Measurements from ENCODE around the gene CIITA.

Gene CIITA

GRCh38 chr16:10931134-10931533 lies 54.1 kb downstream of the CIITA start:
- no peak for DNase-seq (ENCODE audit: extremely low spot score)
- CTCF ChIA-PET = interaction anchor here (1.0 to 2.2 kb wide), 4 partner anchors 8 to 410 kb away, joined by 3 to 14 read pairs (median 4); no protein-coding TSS in a partner anchor
- POLR2A ChIA-PET = interaction anchor here (0.6 kb wide), 1 partner anchor 230 kb away, joined by 3 read pairs; no protein-coding TSS in a partner anchor
- no peak for TF ChIP-seq CTCF (IDR thresholded peaks at IDR 0.05; ENCODE audit: control extremely low read depth, extremely low read depth, low read depth, missing control alignments)

GRCh38 chr16:10931977-10932632 lies 55.1 kb downstream of the CIITA start:
- no peak for TF ChIP-seq CTCF (IDR thresholded peaks at IDR 0.05; ENCODE audit: control extremely low read depth, extremely low read depth, low read depth, missing control alignments)
- CTCF ChIA-PET = interaction anchor here (1.1 to 2.2 kb wide), 4 partner anchors 7 to 17 kb away, joined by 3 to 14 read pairs (median 4); no protein-coding TSS in a partner anchor
- DNase-seq (ENCODE audit: extremely low spot score) = no peak
- POLR2A ChIA-PET = interaction anchor here (0.7 to 1.0 kb wide), 2 partner anchors 10 kb away, joined by 3 to 8 read pairs; partner anchors contain the start of gene DEXI

- TF ChIP-seq CTCF (IDR thresholded peaks at IDR 0.05; ENCODE audit: control extremely low read depth, extremely low read depth, low read depth, missing control alignments) = no peak
- POLR2A ChIA-PET = interaction anchor here (0.7 to 1.0 kb wide), 2 partner anchors 9 to 11 kb away, joined by 3 to 8 read pairs; partner anchors contain the start of gene DEXI
Measured at GRCh38 chr16:10932959-10933710, 56.1 kb downstream of the CIITA start.

GRCh38 chr16:10933865-10934264 lies 56.9 kb downstream of the CIITA start:
- TF ChIP-seq CTCF (IDR thresholded peaks at IDR 0.05; ENCODE audit: control extremely low read depth, extremely low read depth, low read depth, missing control alignments) = no peak
- no peak for DNase-seq (ENCODE audit: extremely low spot score)
- POLR2A ChIA-PET = no interaction called here
- CTCF ChIA-PET = no interaction called here

More at GRCh38 chr16:10932959-10933710, 56.1 kb downstream of the CIITA start:
- CTCF ChIA-PET = interaction anchor here (1.1 to 2.2 kb wide), 3 partner anchors 11 to 16 kb away, joined by 3 to 14 read pairs (median 4); no protein-coding TSS in a partner anchor
- no peak for DNase-seq (ENCODE audit: extremely low spot score)

- DNase-seq (ENCODE audit: extremely low spot score) = no peak
- ChIA-PET CTCF (interaction anchor here (1.3 to 4.1 kb wide), 2 partner anchors 9 to 12 kb away, joined by 4 to 16 read pairs; no protein-coding TSS in a partner anchor), POLR2A (interaction anchor here (0.9 kb wide), 1 partner anchor 14 kb away, joined by 3 read pairs; no protein-coding TSS in a partner anchor)
- no peak for TF ChIP-seq CTCF (IDR thresholded peaks at IDR 0.05; ENCODE audit: control extremely low read depth, extremely low read depth, low read depth, missing control alignments)
Measured at GRCh38 chr16:10934325-10935107, 57.5 kb downstream of the CIITA start.
